Choroid plexus epithelial cell (primary cell): ENCODE results near the gene GPRC6A.

Experiments used
- DNase-seq: peaks from one replicate; pipeline ENCODE4 v3.0.0-alpha.2; 2010; ENCODE audit warnings: low read depth
- H3K4me3 ChIP-seq: 2 replicates; pipeline ENCODE4 v1.5.1; 2011; ENCODE audit warnings: low read depth, mild to moderate bottlenecking, control low read depth, low read length, moderate library complexity
- CTCF ChIP-seq: conservative IDR thresholded peaks from 2 replicates; pipeline ENCODE4 v1.5.1; 2011; ENCODE audit warnings: low read depth, mild to moderate bottlenecking, control low read depth, inconsistent platforms, low read length, moderate library complexity

The GPRC6A gene

DNA sequence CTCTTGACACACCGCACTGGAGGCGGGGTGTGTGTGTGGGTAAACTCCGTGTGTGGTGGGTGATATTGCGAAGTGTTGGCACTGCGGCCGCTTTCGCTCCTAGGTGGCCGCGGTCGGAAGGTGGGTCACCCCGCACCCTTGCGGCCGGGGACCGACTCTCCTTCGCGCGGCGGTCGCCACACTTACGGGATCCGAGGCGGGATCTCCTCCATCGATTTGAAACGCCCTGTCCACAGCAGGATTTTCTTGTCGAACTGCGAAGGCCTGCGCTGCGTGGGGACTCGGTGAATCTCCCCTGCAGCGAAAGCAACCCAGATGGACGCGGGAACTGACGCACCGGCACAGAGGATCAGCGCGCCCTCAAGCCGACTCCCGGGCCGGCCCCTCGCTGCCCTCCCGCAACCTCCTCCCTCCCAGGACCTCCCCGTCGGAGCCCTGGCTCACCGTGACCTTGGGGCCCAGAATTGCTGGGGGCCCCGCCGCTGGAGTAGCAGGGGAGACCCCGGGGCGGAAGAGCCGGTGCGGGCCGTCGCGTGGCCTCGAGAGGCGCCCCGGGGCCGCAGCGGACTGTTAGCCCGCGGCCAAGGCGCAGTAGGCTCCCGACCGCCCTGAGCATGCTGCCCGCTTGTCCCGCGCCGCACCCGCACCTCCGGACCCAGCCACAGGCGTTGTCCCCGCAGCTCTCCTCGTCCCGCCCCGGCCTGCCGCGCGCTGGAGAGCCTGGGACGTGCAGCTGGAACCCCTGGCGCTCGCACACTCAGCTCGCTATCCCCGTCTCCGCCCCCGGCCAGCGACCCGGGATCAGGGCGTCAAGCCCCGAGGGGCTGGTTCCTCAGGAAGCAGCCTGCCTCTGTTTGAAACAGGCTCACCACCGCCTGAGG lies 63.7 kb downstream of the GPRC6A start, which contains the start of gene FAM162B:
FAM162B (minus strand) TSS at position 759 of the 881 bp plus-strand sequence; CDS start at position 616, 143 bp downstream.
- DNase-seq = peak; percentile 33
- peak within 1 kb of the TSS; percentile 64 for H3K4me3 ChIP-seq
- TF ChIP-seq CTCF = no peak

- peak; percentile 15 for DNase-seq
- peak overlapping the region; percentile 64 for H3K4me3 ChIP-seq
- TF ChIP-seq CTCF = no peak
Measured at GRCh38 chr6:116764629-116764960, 64.3 kb downstream of the GPRC6A start.

- peak overlapping the region; percentile 64 for H3K4me3 ChIP-seq
- peak; percentile 3 for DNase-seq
- peak; percentile 22 for TF ChIP-seq CTCF
Measured at GRCh38 chr6:116763906-116764628, 64.8 kb downstream of the GPRC6A start.

DNA sequence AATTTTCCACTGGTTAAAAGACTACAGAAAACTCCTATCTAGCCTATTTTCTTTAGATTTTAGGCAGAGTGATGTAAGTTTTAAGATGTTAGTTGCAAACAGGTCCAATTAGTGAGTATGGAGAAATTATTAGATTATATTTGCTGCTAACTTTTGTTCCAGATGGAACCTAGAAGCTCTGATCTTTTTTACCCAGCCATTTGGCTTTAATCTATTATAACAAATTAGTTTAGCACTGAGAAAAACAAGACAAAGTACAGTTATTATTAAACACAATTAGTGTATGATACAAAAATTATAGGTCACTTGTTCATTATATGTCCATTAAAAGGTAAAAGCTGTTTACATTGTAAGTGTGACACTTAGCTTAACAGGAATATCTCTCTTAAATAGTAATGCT lies 65.8 kb downstream of the GPRC6A start:
- H3K4me3 ChIP-seq = no peak overlapping the region
- no peak for DNase-seq
- no peak for TF ChIP-seq CTCF

DNA sequence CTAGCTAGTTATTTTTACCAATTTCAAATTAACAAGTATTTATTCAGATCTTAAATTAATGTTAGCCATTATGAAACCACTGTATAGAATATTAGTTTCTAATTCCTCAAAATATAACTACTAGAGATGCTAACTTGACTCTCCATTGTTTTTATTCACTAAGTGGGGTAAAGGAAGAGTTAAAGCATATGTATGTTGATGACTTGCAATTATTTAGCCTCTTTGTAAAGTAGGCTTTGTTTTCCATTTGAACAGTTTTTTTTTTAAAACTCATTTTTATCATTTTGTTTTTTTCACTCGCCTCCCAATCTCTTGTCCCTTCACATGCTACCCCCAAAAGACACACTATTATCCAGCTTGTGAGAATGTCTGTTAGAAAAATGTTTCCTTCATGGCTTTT lies 66.6 kb downstream of the GPRC6A start:
- H3K4me3 ChIP-seq = no peak overlapping the region
- no peak for TF ChIP-seq CTCF
- DNase-seq = no peak

DNA sequence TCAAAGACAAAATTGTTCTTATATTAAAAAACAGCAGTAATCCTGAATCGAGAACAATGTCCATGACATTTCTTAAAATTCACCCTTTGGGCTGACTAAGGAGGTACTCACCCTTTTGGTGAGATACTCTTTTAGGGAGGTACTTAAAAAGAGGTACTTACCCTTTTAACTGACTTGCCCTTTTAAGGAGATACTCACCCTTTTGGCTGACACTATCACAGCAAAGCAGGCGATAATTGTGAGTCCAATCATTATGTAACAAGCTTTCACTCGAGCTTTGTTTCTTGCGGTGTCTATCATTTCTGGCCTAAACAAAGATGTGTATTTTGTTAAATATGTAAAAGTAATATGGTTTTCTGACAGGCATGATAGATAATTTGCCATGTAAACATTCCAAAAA lies 67.1 kb downstream of the GPRC6A start:
- TF ChIP-seq CTCF = no peak
- no peak overlapping the region for H3K4me3 ChIP-seq
- no peak for DNase-seq
